RKO (cell line): ENCODE data around the gene OR10AD1.

Experiments used
- DNase-seq: peaks from one replicate; pipeline ENCODE4 v3.0.0-alpha.2; 2016; ENCODE audit warnings: low spot score

Gene OR10AD1

GRCh38 chr12:48191096-48191495 lies 12.0 kb downstream of the OR10AD1 start:
- DNase-seq: no peak

GRCh38 chr12:48189331-48190125 lies 13.6 kb downstream of the OR10AD1 start:
- DNase-seq: peak; percentile 68

GRCh38 chr12:48187916-48188695 lies 15.0 kb downstream of the OR10AD1 start:
- no peak for DNase-seq

- DNase-seq: no peak
Measured at GRCh38 chr12:48185181-48185919, 17.7 kb downstream of the OR10AD1 start.

GRCh38 chr12:48184549-48184922 lies 18.6 kb downstream of the OR10AD1 start:
- no peak for DNase-seq

- DNase-seq: no peak
Measured at GRCh38 chr12:48183876-48184548, 19.1 kb downstream of the OR10AD1 start.

GRCh38 chr12:48183091-48183875 lies 19.8 kb downstream of the OR10AD1 start, which contains the start of gene CCDC184:
TSS of gene CCDC184 (plus strand) at chr12:48183644. CDS start at chr12:48184123, 479 bp downstream.
- no peak for DNase-seq

GRCh38 chr12:48182631-48183030 lies 20.5 kb downstream of the OR10AD1 start:
- DNase-seq: no peak

GRCh38 chr12:48180857-48181495 lies 22.1 kb downstream of the OR10AD1 start:
- DNase-seq: no peak

- no peak for DNase-seq
Measured at GRCh38 chr12:48180424-48180823, 22.7 kb downstream of the OR10AD1 start.

GRCh38 chr12:48179466-48179865 lies 23.6 kb downstream of the OR10AD1 start:
- DNase-seq: no peak

- DNase-seq: no peak
Measured at GRCh38 chr12:48177982-48178381, 25.1 kb downstream of the OR10AD1 start.

- no peak for DNase-seq
Measured at GRCh38 chr12:48176417-48176751, 26.7 kb downstream of the OR10AD1 start.

GRCh38 chr12:48175613-48176416 lies 27.3 kb downstream of the OR10AD1 start:
- no peak for DNase-seq

GRCh38 chr12:48169011-48169410 lies 34.1 kb downstream of the OR10AD1 start:
- DNase-seq: no peak

GRCh38 chr12:48165089-48165981 lies 37.8 kb downstream of the OR10AD1 start:
- peak; percentile 75 for DNase-seq

GRCh38 chr12:48164451-48164850 lies 38.6 kb downstream of the OR10AD1 start:
- DNase-seq: no peak

GRCh38 chr12:48163150-48163747 lies 39.8 kb downstream of the OR10AD1 start:
- DNase-seq: no peak
